Epithelial cell of proximal tubule (primary cell): ENCODE measurements around the gene UBE2J1. TPM values are rescaled to one million over a fixed set of nuclear protein-coding genes. Genes with fewer than 3 reads are reported as not detected.
A peak's percentile ranks its signal among the peaks of the same experiment; 100 is the strongest.

Experiments
- DNase-seq: peaks from one replicate; pipeline ENCODE4 v3.0.0-alpha.2; 2011; ENCODE audit warnings: low read depth
- H3K4me3 ChIP-seq: 2 replicates; pipeline ENCODE4 v1.5.1; 2011; ENCODE audit warnings: low read depth, mild to moderate bottlenecking, low read length
- total RNA-seq: library from RNA; depleted of rRNA; stranded (reverse); fragments of >200 nt; gene quantifications from 2 replicates; pipeline ENCODE4 v1.2.3, GENCODE V29; 2015
- TF ChIP-seq, protein P1 (sequence below): conservative IDR thresholded peaks from 2 replicates; pipeline ENCODE4 v1.5.1; 2012; ENCODE audit warnings: low read depth, mild to moderate bottlenecking, low read length

Gene UBE2J1
- total RNA-seq, 1 donor from 2014 or later = 47.2 TPM

DNA sequence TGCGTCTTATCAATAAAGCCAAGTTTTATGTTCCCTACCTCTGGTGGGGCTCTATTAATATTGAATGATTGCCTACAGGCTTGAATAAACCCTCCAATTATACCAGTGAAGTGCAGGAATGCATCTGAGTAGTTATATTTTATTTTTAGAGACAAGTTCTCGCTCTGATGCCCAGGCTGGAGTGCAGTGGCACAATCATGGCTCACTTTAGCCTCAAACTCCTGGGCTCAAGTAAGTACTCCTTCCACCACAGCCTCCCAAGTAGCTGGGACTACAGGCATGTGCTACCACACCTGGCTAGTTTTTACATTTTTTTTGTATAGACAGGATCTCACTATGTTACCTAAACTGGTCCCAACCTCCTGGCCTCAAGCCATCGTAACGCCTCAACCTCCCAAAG is 26.1 kb upstream of the UBE2J1 start:
- no peak overlapping the region for H3K4me3 ChIP-seq
- no peak for DNase-seq
- TF ChIP-seq, protein P1, sequence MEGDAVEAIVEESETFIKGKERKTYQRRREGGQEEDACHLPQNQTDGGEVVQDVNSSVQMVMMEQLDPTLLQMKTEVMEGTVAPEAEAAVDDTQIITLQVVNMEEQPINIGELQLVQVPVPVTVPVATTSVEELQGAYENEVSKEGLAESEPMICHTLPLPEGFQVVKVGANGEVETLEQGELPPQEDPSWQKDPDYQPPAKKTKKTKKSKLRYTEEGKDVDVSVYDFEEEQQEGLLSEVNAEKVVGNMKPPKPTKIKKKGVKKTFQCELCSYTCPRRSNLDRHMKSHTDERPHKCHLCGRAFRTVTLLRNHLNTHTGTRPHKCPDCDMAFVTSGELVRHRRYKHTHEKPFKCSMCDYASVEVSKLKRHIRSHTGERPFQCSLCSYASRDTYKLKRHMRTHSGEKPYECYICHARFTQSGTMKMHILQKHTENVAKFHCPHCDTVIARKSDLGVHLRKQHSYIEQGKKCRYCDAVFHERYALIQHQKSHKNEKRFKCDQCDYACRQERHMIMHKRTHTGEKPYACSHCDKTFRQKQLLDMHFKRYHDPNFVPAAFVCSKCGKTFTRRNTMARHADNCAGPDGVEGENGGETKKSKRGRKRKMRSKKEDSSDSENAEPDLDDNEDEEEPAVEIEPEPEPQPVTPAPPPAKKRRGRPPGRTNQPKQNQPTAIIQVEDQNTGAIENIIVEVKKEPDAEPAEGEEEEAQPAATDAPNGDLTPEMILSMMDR = no peak

DNA sequence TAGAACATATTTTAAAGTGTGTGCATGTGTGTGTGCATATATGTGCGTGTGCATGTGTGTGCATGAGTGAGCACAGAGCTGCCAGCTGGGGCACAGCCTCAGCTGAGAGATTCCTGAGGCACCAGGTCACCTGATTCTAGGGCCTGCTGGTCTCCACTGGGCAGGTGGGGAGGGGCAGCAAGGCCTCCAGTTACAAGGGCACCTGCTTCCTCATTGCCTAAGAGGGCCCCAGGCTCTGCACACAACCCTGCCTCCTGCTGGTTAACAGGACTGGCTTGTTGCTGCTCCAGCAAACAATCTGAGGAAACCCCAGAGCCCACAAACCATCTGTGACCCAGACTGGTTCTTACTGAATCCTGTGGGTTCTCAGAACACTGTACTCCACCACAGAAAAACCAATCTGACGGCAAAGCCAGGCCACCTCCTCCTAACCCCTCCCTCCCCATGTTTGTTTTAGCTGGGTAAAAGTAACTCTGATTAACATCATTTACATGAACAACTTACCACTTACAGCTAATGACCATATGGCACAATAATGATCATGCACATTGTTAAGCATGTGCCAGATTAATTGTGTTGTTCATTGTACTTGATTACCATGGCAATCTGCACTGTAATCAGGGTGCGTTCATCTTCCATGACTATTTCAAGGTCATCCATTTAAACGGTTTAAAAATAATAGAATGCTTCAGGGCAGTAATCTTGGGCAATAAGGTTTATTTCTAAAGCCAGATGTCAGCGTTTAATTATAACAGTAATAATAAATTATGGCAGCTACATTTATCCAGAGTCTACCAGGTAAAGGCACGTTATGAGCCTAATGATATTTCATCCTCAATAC is 23.1 kb upstream of the UBE2J1 start:
- peak; percentile 71 for DNase-seq
- TF ChIP-seq, protein P1 = peak; percentile 80
- no peak overlapping the region for H3K4me3 ChIP-seq

DNA sequence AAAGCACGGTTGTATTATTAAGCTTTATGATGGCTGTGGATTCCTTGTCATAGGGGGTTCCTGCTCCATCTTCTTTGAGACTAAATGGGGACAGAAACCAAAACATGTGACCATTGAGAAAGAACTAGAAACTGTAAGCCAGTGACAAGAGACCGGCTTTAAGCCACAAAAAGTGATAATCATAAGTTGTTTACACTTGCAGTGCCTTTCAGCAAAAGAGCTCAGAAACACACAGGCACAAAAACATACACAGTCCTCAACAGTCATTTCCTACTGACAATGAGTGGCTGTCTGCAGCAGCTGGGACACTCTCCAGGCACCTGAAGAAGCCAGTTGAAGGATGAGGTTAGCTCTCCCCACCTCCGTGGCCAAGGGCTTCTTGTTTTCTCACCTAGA is 20.0 kb upstream of the UBE2J1 start:
- TF ChIP-seq, protein P1 = no peak
- no peak for DNase-seq
- H3K4me3 ChIP-seq = no peak overlapping the region

DNA sequence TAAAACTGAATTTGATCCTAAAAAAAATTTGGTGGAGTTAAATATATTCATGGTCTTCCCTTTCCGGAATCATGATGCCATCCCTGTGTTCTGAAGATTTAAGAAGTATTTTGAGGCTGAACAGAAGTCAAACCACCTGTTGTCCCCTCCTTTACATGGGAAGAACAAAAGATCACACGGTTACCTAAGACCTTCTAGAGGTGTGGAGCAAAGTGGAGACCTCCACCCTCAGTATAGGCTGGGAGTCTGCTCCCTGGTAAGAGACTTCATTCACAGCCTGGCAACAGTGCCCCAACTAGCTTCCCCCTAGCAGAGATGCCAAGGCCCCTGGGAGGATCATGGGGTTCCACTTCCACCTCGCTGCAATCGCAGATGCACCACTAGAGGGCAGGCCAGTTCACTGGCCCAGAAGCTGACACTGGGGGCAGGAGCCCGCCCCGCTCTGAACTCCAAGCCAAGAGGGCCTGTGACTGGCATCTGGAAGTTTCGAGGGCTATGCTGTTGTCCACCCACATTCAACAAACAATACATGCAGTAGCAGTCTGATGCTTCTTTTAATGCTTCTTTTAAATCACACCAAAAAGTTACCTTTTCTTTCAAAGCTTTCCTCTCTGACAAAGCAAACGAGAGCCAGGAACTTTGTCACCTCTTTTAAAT is 19.5 kb upstream of the UBE2J1 start:
- no peak for DNase-seq
- TF ChIP-seq, protein P1 = peak; percentile 99
- no peak overlapping the region for H3K4me3 ChIP-seq

DNA sequence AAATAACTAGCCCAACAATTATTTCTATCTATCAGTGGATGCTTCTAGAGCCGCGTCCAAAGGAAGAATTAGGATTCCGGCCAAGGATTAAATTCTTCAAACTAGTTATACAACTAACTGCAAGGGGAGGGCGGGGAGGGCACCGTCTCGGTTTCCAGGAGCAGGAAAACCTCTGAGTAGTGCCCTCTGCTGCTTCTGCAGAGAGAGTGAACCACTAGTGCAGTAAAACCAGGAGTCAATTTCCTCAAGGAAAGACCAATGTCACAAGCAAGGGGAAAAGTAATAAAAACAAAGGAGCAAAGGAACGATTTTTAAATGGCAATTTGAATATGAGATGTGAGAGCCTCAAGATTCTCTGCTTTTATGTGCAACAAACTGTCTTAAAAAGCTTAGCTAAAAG is 16.5 kb upstream of the UBE2J1 start:
- no peak for DNase-seq
- TF ChIP-seq, protein P1 = peak; percentile 68
- H3K4me3 ChIP-seq = no peak overlapping the region

DNA sequence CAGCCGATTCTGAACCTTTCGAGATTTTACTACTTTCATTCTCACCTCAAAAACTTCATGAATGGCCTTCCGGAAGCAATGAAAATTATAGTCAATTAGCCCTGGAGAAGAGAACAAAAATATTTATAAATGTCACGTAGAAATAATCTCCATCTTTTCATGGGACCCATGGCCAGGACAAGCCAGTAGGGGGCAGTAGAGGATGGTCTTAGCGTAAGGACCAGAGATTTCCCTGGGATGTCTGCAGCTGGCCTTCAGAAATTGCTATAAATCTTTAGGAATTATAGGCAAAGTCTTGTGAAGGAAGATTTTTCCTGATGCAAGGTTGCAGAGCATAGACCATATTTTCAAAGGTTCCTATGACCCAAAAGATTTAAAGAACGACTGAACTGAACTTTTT is 15.6 kb upstream of the UBE2J1 start:
- DNase-seq = no peak
- TF ChIP-seq, protein P1 = peak; percentile 91
- no peak overlapping the region for H3K4me3 ChIP-seq

DNA sequence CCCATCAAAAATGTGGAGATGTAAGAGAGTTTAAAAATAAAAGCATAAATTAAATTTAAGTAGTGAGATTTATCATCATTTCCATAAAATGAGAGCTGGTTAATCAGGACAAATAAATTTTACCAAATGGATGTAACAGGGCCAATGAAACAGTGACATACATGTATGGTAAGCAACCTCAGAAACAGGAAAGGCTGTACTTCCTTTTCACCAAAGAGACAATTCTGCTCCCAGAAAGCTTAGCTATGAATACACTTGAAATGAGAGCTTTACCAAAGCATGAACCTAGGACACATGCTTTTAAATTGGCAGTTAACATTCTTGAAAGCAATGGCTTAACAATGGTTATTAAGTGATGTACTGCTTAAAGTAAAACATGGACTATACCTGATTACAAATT is 12.1 kb upstream of the UBE2J1 start:
- TF ChIP-seq, protein P1 = no peak
- no peak overlapping the region for H3K4me3 ChIP-seq
- DNase-seq = no peak
